KMS-11 (cell line): ENCODE data around the gene POU2AF1.

ENCODE experiments used
- H2AFZ ChIP-seq: fragments of 200-600 bp; sonication (generic); 2 replicates; pipeline ENCODE4 v1.6.1; 2016; ENCODE audit warnings: antibody characterized with exemption, mixed run types, low read depth
- H3K27ac ChIP-seq: fragments of 200-600 bp; sonication (generic); 2 replicates; pipeline ENCODE4 v1.6.1; 2016; ENCODE audit warnings: mild to moderate bottlenecking, mixed run types
- H3K27me3 ChIP-seq: fragments of 200-600 bp; sonication (generic); 2 replicates; pipeline ENCODE4 v1.6.1; 2017; ENCODE audit warnings: mild to moderate bottlenecking, low read depth, mixed run types, moderate library complexity; ENCODE audit not compliant: insufficient read depth
- H3K36me3 ChIP-seq: fragments of 200-600 bp; sonication (generic); 2 replicates; pipeline ENCODE4 v1.6.1; 2017; ENCODE audit warnings: mild to moderate bottlenecking, mixed run types; ENCODE audit not compliant: insufficient read depth
- H3K4me1 ChIP-seq: fragments of 200-600 bp; sonication (generic); 2 replicates; pipeline ENCODE4 v1.6.1; 2016; ENCODE audit warnings: mild to moderate bottlenecking, low read depth, mixed run types; ENCODE audit not compliant: poor library complexity, severe bottlenecking
- H3K4me2 ChIP-seq: fragments of 200-600 bp; sonication (generic); 2 replicates; pipeline ENCODE4 v1.7.0; 2016; ENCODE audit warnings: mild to moderate bottlenecking, mixed run types
- H3K4me3 ChIP-seq: fragments of 200-600 bp; sonication (generic); IDR thresholded peaks from 2 replicates; pipeline ENCODE4 v1.6.1; 2017; ENCODE audit warnings: low read depth, low read length, mixed read lengths; ENCODE audit not compliant: insufficient read depth
- H3K79me2 ChIP-seq: fragments of 200-600 bp; sonication (generic); 2 replicates; pipeline ENCODE4 v1.6.1; 2016; ENCODE audit warnings: low read depth, mixed run types; ENCODE audit not compliant: insufficient read depth
- H3K9ac ChIP-seq: fragments of 200-600 bp; sonication (generic); 2 replicates; pipeline ENCODE4 v1.6.1; 2016; ENCODE audit warnings: mild to moderate bottlenecking, mixed run types
- H4K20me1 ChIP-seq: fragments of 200-600 bp; sonication (generic); 2 replicates; pipeline ENCODE4 v1.6.1; 2016; ENCODE audit warnings: mild to moderate bottlenecking, mixed run types; ENCODE audit not compliant: insufficient read depth
- CTCF ChIP-seq: fragments of 200-600 bp; sonication (generic); conservative IDR thresholded peaks from 2 replicates; pipeline ENCODE4 v1.6.1; 2017; ENCODE audit warnings: low read depth, mild to moderate bottlenecking, antibody characterized with exemption, low read length, moderate library complexity, mixed read lengths

POU2AF1 gene

GRCh38 chr11:111412293-111412692, 33.2 kb upstream of the POU2AF1 start:
- Histone ChIP-seq H3K4me2 (peak overlapping the region; percentile 33), H3K36me3 (no peaks in the 10 kb centered on the region), H3K79me2 (no peaks in the 10 kb centered on the region), H3K4me1 (peaks cover 87% of the 10 kb centered on the region), H3K27ac (peak overlapping the region; percentile 20; the same call in 1 of the 2 replicates), H3K9ac (no peak overlapping the region), H2AFZ (no peak overlapping the region), H3K27me3 (no peaks in the 10 kb centered on the region), H3K4me3 (no peak overlapping the region), H4K20me1 (no peaks in the 10 kb centered on the region)
- no peak for TF ChIP-seq CTCF

GRCh38 chr11:111411456-111411855, 32.4 kb upstream of the POU2AF1 start:
- Histone ChIP-seq H4K20me1 (no peaks in the 10 kb centered on the region), H3K27me3 (no peaks in the 10 kb centered on the region), H3K4me3 (no peak overlapping the region), H3K27ac (peak overlapping the region; percentile 20; the same call in 1 of the 2 replicates), H2AFZ (no peak overlapping the region), H3K4me1 (peaks cover 78% of the 10 kb centered on the region), H3K79me2 (no peaks in the 10 kb centered on the region), H3K4me2 (peak overlapping the region; percentile 33; the same call in 1 of the 2 replicates), H3K36me3 (no peaks in the 10 kb centered on the region), H3K9ac (no peak overlapping the region)
- no peak for TF ChIP-seq CTCF

GRCh38 chr11:111410951-111411350, 31.9 kb upstream of the POU2AF1 start:
- Histone ChIP-seq H3K4me1 (peaks cover 73% of the 10 kb centered on the region), H2AFZ (no peak overlapping the region), H3K27ac (no peak overlapping the region), H3K9ac (no peak overlapping the region), H3K79me2 (no peaks in the 10 kb centered on the region), H3K4me3 (no peak overlapping the region), H3K36me3 (no peaks in the 10 kb centered on the region), H4K20me1 (no peaks in the 10 kb centered on the region), H3K4me2 (no peak overlapping the region; the same call in 1 of the 2 replicates), H3K27me3 (no peaks in the 10 kb centered on the region)
- TF ChIP-seq CTCF = no peak

- Histone ChIP-seq H3K4me3 (no peak overlapping the region), H3K4me1 (peaks cover 63% of the 10 kb centered on the region), H3K27me3 (no peaks in the 10 kb centered on the region), H3K27ac (no peak overlapping the region), H3K4me2 (peak overlapping the region; percentile 4; the same call in 1 of the 2 replicates), H3K36me3 (no peaks in the 10 kb centered on the region), H2AFZ (no peak overlapping the region), H3K9ac (no peak overlapping the region), H4K20me1 (no peaks in the 10 kb centered on the region), H3K79me2 (no peaks in the 10 kb centered on the region)
- TF ChIP-seq CTCF = no peak
Observed at GRCh38 chr11:111409915-111410314, 30.8 kb upstream of the POU2AF1 start.
